Measurements from ENCODE around the gene NFATC1.
"Not testable (repeated sequence)": the region's sequence is repeated elsewhere in the genome, so short reads cannot be mapped to it uniquely, and the experiment has no call there.

The NFATC1 gene

DNA sequence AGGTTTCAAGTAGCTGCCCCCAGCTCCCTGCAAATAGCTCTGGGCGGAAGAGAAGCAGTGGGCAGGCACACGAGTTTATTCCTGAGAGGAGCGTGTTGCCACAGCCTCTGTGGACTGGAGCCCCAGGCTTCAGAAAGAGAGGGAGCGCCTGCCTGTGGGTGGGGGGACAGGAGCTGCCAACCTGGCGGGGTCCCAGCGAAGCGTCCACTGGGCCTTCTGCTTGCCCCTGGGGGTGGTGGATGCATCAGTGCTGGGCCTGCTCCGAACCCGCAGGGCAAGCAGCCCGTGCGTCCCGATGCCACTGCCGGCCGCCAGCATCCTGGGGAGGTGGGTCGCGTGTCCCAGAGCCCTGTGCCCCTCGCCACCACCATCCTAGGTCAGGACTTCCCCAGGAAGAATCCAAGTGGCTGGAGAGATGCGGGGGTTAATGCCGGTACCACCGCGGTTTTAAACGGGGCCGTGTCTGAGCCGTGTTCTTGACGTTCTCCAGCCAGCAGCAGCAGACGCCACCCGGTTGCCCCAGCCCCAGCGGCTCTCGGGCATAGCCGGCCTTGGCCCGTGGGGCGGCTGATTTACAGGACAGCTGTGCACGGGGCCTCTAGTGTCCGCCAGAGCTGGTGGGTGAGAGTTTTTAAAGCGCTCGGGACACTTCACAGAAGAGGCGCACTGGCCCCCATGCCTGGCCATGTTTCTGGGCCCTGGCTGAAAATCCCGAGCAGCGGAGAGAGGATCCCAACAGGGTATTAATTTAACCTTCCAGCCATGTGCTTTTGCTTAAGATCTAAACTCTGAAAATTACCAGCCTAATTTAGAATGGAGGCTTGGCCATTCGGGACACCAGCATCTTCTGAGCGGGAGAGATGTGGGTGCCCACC lies 84.7 kb downstream of the NFATC1 start:
- no peak overlapping the region for H3K9ac ChIP-seq (ENCODE audit: low read depth, low read length)
- H3K79me2 ChIP-seq (ENCODE audit: insufficient read depth, low read length): no peaks in the 10 kb centered on the region
- H2AFZ ChIP-seq (ENCODE audit: low read depth, low read length): no peak overlapping the region
- no peaks in the 10 kb centered on the region for H3K9me3 ChIP-seq (ENCODE audit: insufficient read depth, low read length, severe bottlenecking)
- TF ChIP-seq EZH2 (IDR thresholded peaks at IDR 0.05; ENCODE audit: borderline replicate concordance, low read depth, low read length, severe bottlenecking): no peak
- TF ChIP-seq, protein P1, sequence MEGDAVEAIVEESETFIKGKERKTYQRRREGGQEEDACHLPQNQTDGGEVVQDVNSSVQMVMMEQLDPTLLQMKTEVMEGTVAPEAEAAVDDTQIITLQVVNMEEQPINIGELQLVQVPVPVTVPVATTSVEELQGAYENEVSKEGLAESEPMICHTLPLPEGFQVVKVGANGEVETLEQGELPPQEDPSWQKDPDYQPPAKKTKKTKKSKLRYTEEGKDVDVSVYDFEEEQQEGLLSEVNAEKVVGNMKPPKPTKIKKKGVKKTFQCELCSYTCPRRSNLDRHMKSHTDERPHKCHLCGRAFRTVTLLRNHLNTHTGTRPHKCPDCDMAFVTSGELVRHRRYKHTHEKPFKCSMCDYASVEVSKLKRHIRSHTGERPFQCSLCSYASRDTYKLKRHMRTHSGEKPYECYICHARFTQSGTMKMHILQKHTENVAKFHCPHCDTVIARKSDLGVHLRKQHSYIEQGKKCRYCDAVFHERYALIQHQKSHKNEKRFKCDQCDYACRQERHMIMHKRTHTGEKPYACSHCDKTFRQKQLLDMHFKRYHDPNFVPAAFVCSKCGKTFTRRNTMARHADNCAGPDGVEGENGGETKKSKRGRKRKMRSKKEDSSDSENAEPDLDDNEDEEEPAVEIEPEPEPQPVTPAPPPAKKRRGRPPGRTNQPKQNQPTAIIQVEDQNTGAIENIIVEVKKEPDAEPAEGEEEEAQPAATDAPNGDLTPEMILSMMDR (IDR thresholded peaks at IDR 0.05; ENCODE audit: borderline replicate concordance, extremely low read depth, low read length, poor library complexity, severe bottlenecking): no peak
- H3K36me3 ChIP-seq (ENCODE audit: insufficient read depth, low read length): no peaks in the 10 kb centered on the region; the same call in 1 of the 2 replicates
- H3K4me3 ChIP-seq (ENCODE audit: low read depth in 1 of 2, low read length in 2 of 2): no peak overlapping the region
- no peaks in the 10 kb centered on the region for H3K27me3 ChIP-seq (ENCODE audit: insufficient read depth, low read length, poor library complexity)
- no peaks in the 10 kb centered on the region for H4K20me1 ChIP-seq (ENCODE audit: insufficient read depth, low read length)
- no peaks in the 10 kb centered on the region for H3K4me1 ChIP-seq (ENCODE audit: insufficient read depth, low read length)
- DNase-seq: no peak
- no peak overlapping the region for H3K4me2 ChIP-seq (ENCODE audit: insufficient read depth, low read length)
- H3K27ac ChIP-seq (ENCODE audit: low read length): no peak overlapping the region
- ATAC-seq (ENCODE audit: insufficient read depth, low read depth): no peak

DNA sequence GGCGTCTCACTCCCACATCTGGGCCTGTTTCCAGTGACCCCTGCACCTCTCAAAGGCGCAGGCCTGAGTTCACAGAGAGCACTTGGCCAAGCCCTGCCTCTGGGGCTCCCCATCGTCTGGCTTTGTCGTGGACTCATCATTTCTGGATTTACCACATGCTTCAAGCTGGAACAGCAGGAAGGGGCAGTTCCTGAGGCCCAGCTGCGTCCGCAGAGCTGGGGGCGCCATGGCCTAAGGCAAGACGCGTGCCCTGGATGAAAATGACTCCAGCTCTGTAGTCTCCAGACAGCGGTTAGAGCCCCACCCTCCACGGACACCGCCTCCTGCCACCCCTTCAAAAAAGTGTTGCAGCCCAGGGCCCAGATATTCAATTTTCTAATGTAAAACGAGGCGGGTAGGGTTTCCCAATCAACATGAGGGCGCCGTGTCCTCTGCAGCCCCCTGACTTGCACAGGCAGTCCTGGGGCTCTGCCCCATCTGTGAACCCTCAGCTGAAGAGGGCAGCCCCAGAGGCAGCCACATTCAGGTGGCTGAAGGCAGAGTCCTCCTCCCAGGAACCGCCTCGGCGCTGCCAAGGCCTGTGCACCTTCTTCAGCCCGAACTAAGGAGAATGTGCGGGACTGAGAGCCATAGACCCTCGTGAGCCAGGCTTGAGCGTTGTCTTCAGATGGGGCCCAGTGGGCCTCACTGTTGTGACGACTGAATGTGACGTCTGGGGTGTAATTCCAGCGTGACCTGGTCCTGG lies 85.5 kb downstream of the NFATC1 start:
- Histone ChIP-seq H3K4me1 (ENCODE audit: insufficient read depth, low read length) (no peaks in the 10 kb centered on the region), H3K4me3 (ENCODE audit: low read depth in 1 of 2, low read length in 2 of 2) (no peak overlapping the region), H3K4me2 (ENCODE audit: insufficient read depth, low read length) (no peak overlapping the region), H3K27me3 (ENCODE audit: insufficient read depth, low read length, poor library complexity) (no peaks in the 10 kb centered on the region), H4K20me1 (ENCODE audit: insufficient read depth, low read length) (no peaks in the 10 kb centered on the region), H3K27ac (ENCODE audit: low read length) (no peak overlapping the region; the same call in 1 of the 2 replicates), H3K36me3 (ENCODE audit: insufficient read depth, low read length) (no peaks in the 10 kb centered on the region; the same call in 1 of the 2 replicates), H3K9me3 (ENCODE audit: insufficient read depth, low read length, severe bottlenecking) (no peaks in the 10 kb centered on the region), H3K9ac (ENCODE audit: low read depth, low read length) (no peak overlapping the region), H2AFZ (ENCODE audit: low read depth, low read length) (no peak overlapping the region), H3K79me2 (ENCODE audit: insufficient read depth, low read length) (no peaks in the 10 kb centered on the region)
- ATAC-seq (ENCODE audit: insufficient read depth, low read depth) (0 out of 3 replicates have a peak, but pooled peaks have one; percentile 24), DNase-seq (no peak)
- TF ChIP-seq EZH2 (IDR thresholded peaks at IDR 0.05; ENCODE audit: borderline replicate concordance, low read depth, low read length, severe bottlenecking): no peak
- TF ChIP-seq, protein P1 (IDR thresholded peaks at IDR 0.05; ENCODE audit: borderline replicate concordance, extremely low read depth, low read length, poor library complexity, severe bottlenecking): no peak

DNA sequence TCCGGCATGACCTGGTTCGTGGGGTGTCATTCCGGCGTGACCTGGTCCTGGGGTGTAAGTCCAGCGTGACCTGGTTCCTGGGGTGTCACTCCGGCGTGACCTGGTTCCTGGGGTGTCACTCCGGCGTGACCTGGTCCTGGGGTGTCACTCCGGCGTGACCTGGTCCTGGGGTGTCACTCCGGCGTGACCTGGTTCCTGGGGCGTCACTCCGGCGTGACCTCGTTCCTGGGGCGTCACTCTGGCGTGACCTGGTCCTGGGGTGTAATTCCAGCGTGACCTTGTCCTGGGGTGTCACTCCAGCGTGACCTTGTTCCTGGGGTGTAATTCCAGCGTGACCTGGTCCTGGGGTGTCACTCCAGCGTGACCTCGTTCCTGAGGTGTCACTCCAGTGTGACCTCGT lies 87.7 kb downstream of the NFATC1 start:
- ATAC-seq (ENCODE audit: insufficient read depth, low read depth); H3K27ac ChIP-seq (ENCODE audit: low read length); H2AFZ ChIP-seq (ENCODE audit: low read depth, low read length); H3K4me2 ChIP-seq (ENCODE audit: insufficient read depth, low read length); H3K27me3 ChIP-seq (ENCODE audit: insufficient read depth, low read length, poor library complexity); H3K4me1 ChIP-seq (ENCODE audit: insufficient read depth, low read length); DNase-seq; H3K36me3 ChIP-seq (ENCODE audit: insufficient read depth, low read length); H3K79me2 ChIP-seq (ENCODE audit: insufficient read depth, low read length); H3K4me3 ChIP-seq (ENCODE audit: low read depth in 1 of 2, low read length in 2 of 2); H3K9ac ChIP-seq (ENCODE audit: low read depth, low read length); H4K20me1 ChIP-seq (ENCODE audit: insufficient read depth, low read length); H3K9me3 ChIP-seq (ENCODE audit: insufficient read depth, low read length, severe bottlenecking): not testable (repeated sequence)

DNA sequence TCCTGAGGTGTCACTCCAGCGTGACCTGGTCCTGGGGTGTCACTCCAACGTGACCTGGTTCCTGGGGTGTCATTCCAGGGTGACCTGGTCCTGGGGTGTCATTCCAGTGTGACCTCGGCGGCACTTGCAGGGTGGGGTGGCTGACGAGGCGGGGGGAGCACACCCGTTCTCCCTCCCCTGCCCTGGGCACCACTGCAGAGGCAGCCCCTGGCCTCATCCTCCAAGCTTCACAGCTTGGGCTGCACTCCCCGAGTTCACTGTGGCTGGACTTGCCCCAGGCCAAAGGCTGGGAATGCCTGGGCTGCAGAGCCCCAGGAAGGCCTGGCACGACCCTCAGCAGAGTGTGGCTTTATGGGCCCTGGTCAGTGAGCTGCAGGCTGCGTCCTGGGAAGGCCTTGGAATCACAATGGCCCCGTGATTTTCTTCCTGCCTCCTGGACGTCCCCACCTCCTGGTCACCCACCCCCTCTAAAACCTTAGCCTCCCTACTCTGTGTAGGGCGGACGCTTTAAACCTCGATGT lies 88.3 kb downstream of the NFATC1 start:
- no peak overlapping the region for H3K4me3 ChIP-seq (ENCODE audit: low read depth in 1 of 2, low read length in 2 of 2)
- no peak overlapping the region for H3K9ac ChIP-seq (ENCODE audit: low read depth, low read length)
- H3K4me1 ChIP-seq (ENCODE audit: insufficient read depth, low read length): no peaks in the 10 kb centered on the region
- no peaks in the 10 kb centered on the region for H3K27me3 ChIP-seq (ENCODE audit: insufficient read depth, low read length, poor library complexity)
- DNase-seq: no peak
- peaks cover 11% of the 10 kb centered on the region for H3K36me3 ChIP-seq (ENCODE audit: insufficient read depth, low read length)
- H3K79me2 ChIP-seq (ENCODE audit: insufficient read depth, low read length): no peaks in the 10 kb centered on the region
- no peak overlapping the region for H3K4me2 ChIP-seq (ENCODE audit: insufficient read depth, low read length)
- H3K27ac ChIP-seq (ENCODE audit: low read length): no peak overlapping the region
- H4K20me1 ChIP-seq (ENCODE audit: insufficient read depth, low read length): no peaks in the 10 kb centered on the region
- no peak for ATAC-seq (ENCODE audit: insufficient read depth, low read depth)
- H2AFZ ChIP-seq (ENCODE audit: low read depth, low read length): no peak overlapping the region
- no peaks in the 10 kb centered on the region for H3K9me3 ChIP-seq (ENCODE audit: insufficient read depth, low read length, severe bottlenecking)
- no peak for TF ChIP-seq EZH2 (IDR thresholded peaks at IDR 0.05; ENCODE audit: borderline replicate concordance, low read depth, low read length, severe bottlenecking)
- TF ChIP-seq, protein P1 (IDR thresholded peaks at IDR 0.05; ENCODE audit: borderline replicate concordance, extremely low read depth, low read length, poor library complexity, severe bottlenecking): no peak

Measured in DND-41 (cell line).